Stimulated activated CD8-positive, alpha-beta memory T cell treated with anti-CD3 and anti-CD28 coated beads, Interleukin-15, amount 100 ng/mL, for 1 hour (primary cell): ENCODE measurements around the gene GUK1.
"Not testable (repeated sequence)": the region's sequence is repeated elsewhere in the genome, so short reads cannot be mapped to it uniquely, and the experiment has no call there.

Experiments used
- DNase-seq: peaks from one replicate; pipeline ENCODE4 v3.0.0-alpha.2; 2020; ENCODE audit warnings: low read depth

GUK1 gene

GRCh38 chr1:228163007-228163753 lies 23.1 kb downstream of the GUK1 start:
- no peak for DNase-seq

- no peak for DNase-seq
Observed at GRCh38 chr1:228163776-228164519, 23.9 kb downstream of the GUK1 start.

GRCh38 chr1:228164561-228165371 lies 24.7 kb downstream of the GUK1 start:
- DNase-seq, result no peak

DNA sequence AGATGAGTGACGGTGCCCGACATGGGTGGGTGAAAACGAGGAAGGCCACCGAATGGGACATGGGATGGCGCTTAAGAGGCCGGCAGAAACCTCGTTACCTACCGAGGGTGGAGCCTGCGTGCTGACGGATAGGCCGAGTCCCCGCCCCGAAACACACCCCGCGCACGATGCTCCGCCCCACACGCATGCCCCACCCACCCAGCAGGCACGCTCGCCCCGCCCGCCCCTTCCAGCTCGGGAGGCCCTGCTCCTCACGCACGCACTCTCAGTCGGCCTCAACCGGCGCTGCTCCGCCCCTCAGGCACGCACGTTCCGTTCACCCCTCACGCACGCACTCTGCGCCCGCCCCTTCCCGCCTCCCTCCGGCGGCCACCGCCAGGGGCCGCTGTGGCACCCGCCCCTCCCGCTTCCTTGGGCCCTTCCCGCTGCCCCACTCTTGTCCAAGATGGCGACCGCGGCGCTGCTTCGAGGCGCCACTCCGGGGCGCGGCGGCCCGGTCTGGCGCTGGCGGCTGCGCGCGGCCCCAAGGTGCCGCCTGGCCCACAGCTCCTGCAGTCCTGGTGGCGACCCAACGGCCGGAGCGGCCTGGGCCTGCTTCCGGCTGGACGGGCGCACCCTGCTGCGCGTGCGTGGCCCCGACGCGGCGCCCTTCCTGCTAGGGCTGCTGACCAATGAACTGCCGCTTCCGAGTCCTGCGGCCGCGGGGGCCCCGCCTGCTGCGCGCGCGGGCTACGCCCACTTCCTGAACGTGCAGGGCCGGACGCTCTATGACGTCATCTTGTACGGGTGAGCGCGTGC lies 25.5 kb downstream of the GUK1 start, which contains the start of gene IBA57:
Gene IBA57, plus strand, starts transcription at position 433 of the 798 bp plus-strand sequence. Its CDS starts 13 bp downstream, at position 446.
- peak; percentile 98 for DNase-seq

- DNase-seq, result peak; percentile 13
Observed at GRCh38 chr1:228166170-228166936, 26.3 kb downstream of the GUK1 start.

- no peak for DNase-seq
Observed at GRCh38 chr1:228168563-228169270, 28.6 kb downstream of the GUK1 start.

GRCh38 chr1:228169345-228169744 lies 29.3 kb downstream of the GUK1 start:
- DNase-seq, result no peak

DNA sequence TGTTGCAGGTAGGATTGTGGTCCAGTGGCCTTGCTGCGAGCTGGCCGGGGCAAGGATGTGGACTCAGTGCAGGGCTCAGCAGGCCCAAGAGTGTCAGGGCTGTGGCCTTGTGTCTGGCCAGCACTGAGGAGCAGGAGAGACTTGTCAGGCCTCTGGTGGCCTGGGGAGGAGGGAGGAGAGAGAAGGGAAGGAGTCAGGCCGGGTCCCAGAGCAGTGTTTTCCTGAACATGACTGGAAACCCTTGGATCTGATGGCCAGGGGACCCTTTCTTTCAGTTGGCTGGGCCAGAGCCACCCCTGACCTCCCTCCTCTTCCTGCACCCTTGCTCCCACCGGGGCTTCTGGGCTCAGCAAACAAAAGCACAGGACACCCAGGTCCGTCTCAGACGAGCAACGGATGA lies 30.6 kb downstream of the GUK1 start:
- no peak for DNase-seq

DNA sequence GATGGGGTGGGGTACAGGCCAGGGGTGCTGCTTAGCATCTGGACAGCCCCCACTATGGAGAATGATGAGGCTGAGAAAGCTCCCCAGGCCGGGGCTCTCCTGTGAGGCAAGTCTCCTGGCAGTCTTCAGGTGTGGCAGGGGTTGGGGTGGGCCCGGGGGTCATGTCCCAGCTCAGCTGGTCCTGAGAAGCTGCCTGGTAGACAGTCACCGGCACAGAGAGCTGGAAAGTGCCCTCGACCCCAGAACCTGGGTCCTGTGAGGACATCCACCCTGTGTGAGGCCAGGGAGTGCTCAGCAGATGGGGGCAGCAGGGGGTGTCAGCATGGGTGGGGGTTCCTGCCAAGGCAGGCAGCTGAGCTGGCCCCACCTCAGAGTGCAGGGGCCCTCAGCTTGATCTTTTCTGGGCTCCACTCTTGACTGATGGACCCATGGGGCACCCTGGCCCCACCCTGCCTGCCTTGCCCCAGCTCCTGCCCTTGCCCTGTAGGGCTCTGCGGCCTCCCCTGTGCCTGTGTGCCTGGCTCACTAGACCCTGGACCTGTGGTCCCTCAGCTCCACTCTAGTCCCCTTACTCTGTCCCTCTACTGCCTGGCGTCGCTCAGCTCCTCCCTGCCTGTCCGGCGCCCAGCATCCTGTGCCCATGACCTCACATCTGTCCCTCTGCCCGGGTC lies 31.3 kb downstream of the GUK1 start:
- DNase-seq, result no peak

DNA sequence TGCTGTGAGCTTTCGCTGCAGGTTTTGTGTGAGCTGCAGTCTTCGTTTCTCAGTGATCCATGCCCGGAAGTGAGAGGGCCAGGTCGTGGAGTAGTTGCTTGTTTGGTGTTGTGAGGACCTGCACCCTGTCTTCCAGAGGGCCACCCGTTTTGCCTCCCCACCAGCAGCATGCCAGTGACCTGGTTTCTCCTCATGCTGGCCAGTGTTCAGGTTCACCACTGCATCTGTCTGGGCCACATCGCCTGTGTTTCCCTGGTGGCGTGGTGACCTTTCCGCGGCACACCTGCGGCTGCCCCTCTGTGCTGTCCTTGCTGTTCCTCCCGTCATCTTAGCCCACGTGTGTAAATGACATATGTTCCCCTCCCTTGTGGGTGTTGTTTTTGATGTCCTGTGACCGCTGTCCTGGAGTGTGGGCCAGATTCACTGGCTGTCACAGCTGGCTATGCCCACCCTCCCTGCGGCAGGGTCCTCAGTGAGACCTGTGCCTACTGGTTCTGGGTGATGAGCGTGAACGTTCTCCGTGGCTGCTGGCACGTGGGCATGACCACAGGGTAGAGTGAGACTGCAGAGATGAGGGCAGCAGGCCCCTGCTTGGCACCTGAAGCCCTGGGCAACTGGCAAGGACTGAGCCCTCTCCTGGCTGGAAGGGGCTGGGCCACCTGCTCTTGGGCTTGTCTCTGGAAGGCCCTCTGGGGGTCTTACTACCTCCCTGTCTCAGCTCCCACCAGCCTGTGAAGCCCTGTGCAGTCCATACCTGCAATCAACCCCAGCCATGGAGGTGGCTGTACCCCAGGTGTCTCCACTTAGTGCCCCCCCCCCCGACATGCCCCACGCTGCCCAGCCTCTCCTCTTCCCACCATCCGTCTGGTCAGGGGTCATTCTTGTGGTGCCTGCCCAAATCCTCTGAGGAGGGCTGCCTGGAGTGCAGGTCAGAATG lies 32.8 kb downstream of the GUK1 start:
- no peak for DNase-seq

DNA sequence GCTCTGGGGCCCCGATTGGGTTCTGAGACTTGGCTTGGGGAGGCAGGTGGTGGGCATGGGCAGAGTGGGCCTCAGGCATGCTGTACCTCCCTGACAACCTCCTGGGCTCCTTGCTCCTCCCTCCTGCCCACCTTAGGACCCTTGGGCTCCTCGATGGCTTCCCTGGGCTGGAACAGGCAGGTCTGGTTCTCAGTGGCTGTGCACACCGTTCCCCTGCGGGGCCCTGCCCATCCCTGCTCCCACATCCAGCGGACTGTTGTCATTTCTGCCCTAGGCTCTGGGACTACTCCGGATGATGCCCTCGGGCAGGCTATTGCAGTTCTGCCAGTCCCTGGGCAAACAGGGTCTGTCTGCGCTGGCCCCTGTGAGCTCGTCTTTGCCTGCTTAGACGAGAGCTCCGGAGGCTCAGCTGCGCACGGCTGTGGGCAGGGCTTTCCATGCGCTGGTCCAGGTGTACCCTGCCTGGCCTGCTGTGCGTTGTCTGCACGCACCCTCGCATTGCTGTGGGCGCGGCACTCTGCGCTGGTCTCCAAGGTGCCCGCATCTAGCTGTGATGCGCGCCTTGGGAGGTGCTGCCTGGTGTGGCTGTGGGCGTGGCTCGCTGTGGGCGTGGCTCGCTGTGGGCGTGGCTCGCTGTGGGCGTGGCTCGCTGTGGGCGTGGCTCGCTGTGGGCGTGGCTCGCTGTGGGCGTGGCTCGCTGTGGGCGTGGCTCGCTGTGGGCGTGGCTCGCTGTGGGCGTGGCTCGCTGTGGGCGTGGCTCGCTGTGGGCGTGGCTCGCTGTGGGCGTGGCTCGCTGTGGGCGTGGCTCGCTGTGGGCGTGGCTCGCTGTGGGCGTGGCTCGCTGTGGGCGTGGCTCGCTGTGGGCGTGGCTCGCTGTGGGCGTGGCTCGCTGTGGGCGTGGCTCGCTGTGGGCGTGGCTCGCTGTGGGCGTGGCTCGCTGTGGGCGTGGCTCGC lies 33.7 kb downstream of the GUK1 start:
- DNase-seq, result not testable (repeated sequence)

DNA sequence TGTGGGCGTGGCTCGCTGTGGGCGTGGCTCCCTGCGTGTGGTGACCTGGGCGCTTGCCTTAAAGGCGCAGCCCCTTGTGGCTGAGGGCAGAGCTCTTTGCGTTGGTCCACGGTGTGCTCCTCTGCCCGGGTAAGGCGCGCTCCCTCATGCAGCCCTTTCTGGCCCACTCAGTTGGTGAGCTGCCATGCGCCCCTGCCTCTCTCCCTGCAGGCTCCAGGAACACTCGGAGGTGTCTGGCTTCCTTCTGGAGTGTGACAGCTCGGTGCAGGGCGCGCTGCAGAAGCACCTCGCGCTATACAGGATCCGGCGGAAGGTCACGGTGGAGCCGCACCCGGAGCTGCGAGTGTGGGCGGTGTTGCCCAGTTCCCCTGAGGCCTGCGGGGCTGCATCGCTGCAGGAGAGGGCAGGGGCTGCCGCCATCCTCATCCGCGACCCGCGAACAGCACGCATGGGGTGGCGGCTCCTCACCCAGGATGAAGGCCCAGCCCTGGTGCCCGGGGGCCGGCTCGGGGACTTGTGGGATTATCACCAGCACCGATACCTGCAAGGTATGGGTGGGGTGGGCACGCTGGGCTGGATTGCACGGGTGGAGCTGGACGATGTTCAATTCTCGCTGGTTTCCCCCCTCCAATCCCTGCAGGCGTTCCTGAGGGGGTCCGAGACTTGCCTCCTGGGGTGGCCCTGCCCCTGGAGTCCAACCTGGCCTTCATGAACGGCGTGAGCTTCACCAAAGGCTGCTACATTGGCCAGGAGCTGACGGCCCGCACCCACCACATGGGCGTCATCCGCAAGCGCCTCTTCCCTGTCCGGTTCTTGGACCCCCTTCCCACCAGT lies 34.6 kb downstream of the GUK1 start:
- no peak for DNase-seq

- no peak for DNase-seq
Observed at GRCh38 chr1:228175316-228176023, 35.4 kb downstream of the GUK1 start.

DNA sequence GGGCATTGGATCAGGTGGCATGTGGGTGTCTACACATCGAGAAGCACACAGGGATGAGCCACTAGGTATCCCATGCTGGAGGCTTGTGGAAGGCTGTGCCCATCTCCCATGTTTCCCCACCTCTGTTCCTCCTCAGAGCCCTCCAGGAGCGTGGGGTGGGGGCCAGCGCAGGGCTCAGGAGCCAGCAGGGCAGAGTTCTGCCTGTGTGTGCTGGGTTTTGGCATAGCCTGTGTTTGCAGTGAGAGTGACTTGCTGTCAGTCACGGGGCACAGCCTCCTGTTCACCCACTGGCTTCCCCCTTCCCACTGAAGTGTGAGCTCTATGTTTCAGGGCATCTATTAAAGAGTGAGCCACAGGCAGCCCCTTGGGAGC lies 35.9 kb downstream of the GUK1 start:
- no peak for DNase-seq

DNA sequence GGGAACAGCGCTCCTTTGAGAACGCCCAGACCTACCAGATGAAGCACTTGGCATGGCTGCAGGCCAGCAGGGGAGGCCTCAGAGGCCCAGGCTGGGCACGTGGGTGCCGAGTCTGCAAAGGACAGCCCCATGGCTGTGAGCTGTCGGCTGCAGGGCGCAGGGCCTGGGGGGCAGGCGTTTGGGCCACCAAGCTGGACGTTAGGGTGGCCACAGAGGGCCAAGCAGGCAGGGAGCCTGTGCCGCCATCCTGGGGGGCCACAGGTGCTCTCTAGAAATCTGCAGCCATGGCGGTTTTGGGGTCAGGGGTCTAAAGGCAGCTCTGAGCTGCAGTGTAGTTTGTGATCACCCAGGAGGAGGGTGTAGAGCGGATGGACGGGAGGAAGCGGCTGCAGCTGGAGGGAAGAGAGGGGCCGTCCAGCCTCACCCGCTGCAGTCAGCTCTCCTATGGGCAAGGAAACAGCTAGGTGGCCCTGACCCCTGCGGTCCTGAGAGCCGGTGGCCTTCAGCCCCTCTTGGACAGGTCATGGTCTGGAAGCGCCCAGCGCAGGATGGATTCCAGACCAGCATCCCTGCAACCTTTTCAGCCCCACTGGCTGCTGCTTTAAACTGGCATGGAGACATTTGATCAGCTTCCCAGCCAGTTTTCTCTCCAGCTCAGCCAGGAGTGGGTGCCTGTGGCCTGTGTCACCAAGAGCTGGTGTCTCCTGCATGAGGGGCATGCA lies 36.5 kb downstream of the GUK1 start:
- no peak for DNase-seq
